ENCODE measurements around the gene FLT1.

Gene FLT1

DNA sequence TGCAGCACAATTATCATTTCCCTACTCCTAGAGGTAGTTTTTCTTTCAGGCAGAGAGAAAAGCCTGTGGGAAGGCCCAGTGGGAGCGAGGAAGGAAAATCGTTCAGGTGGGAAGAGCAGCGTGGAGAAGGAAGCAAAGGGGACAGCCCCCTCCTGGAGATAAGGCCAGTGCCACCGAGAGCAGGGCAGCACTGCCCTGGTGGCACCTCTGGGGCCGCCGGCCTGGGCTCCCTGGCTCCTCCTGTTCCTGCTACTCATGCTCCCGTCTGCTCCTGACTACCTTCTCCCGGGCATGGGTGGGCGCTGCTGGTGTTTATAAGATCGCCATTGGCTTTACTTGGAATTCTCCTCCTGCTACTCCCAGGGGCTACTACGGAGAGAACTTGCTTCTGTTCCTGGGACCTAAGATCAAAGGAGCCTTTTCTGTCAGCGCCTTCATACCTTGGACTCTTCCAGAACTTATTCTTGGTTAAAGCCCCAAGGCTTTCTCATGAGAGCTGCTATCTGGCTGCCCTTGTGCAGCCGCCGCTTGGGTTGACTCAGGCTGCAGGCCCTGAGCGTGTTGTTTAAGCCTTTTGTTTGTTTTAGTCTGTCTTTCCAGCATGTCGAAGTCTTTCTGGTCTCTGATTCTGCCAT lies 3.7 kb upstream of the FLT1 start:
- TF ChIP-seq, protein P1, sequence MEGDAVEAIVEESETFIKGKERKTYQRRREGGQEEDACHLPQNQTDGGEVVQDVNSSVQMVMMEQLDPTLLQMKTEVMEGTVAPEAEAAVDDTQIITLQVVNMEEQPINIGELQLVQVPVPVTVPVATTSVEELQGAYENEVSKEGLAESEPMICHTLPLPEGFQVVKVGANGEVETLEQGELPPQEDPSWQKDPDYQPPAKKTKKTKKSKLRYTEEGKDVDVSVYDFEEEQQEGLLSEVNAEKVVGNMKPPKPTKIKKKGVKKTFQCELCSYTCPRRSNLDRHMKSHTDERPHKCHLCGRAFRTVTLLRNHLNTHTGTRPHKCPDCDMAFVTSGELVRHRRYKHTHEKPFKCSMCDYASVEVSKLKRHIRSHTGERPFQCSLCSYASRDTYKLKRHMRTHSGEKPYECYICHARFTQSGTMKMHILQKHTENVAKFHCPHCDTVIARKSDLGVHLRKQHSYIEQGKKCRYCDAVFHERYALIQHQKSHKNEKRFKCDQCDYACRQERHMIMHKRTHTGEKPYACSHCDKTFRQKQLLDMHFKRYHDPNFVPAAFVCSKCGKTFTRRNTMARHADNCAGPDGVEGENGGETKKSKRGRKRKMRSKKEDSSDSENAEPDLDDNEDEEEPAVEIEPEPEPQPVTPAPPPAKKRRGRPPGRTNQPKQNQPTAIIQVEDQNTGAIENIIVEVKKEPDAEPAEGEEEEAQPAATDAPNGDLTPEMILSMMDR (IDR thresholded peaks at IDR 0.05; ENCODE audit: control insufficient read depth, extremely low read depth, insufficient read depth) = no peak
- no peak for DNase-seq (ENCODE audit: low read depth)
- H3K4me3 ChIP-seq (ENCODE audit: low read depth, low read length) = no peak overlapping the region

DNA sequence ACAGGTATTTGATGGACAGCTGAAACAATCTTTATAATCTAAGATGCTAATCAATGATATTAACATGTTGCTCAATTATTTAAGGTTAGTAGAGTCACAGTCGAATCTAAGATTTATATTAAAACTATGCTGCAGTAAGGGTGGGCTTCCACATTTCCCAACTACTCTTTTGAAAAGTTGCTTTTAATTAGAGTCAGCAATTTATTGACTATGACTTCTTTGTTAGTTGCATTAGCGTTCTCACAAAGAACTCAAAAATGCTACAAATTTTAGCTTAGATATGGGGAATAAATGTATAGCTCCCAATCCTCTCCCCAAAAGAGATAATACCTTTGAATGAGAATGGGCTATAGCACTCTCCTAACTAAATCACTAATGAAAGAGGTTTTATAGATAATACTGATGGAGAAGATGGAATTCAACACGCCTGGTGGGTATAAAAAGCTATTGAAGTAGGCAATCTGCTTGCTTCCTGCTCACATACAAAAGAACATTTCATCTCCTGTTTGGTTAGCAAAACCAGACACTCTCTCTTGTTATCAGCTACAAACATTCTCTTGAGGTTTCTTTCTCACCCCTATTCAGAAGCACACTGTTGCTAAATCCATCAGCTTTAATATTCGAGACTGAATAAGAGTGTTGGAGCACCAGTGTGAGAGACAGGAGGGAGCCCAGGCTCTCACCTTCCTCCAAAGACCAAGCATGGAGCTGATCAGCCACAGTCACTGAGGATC lies 2.4 kb upstream of the FLT1 start:
- H3K4me3 ChIP-seq (ENCODE audit: low read depth, low read length) = no peak overlapping the region
- TF ChIP-seq, protein P1 (IDR thresholded peaks at IDR 0.05; ENCODE audit: control insufficient read depth, extremely low read depth, insufficient read depth) = no peak
- DNase-seq (ENCODE audit: low read depth) = no peak

DNA sequence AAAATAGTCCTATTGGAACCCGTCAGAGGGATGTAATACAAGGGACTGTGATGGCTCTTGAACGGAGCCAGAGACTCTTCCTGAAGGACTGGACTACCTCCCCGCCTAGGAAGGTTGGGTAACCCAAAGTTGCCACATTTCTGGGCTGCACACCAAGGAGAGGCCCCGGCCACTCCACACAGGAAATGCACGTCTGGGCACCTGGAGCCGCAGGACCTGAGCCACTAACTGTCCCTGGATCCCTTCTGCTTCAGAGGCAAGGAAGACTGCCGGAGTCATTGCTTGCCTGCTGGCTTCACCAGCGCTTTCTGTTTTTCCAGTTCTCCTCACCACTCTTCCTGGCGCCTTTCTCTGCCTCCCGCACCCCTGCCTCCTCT lies 1.2 kb upstream of the FLT1 start:
- no peak for DNase-seq (ENCODE audit: low read depth)
- TF ChIP-seq, protein P1 (IDR thresholded peaks at IDR 0.05; ENCODE audit: control insufficient read depth, extremely low read depth, insufficient read depth) = no peak
- no peak overlapping the region for H3K4me3 ChIP-seq (ENCODE audit: low read depth, low read length)

DNA sequence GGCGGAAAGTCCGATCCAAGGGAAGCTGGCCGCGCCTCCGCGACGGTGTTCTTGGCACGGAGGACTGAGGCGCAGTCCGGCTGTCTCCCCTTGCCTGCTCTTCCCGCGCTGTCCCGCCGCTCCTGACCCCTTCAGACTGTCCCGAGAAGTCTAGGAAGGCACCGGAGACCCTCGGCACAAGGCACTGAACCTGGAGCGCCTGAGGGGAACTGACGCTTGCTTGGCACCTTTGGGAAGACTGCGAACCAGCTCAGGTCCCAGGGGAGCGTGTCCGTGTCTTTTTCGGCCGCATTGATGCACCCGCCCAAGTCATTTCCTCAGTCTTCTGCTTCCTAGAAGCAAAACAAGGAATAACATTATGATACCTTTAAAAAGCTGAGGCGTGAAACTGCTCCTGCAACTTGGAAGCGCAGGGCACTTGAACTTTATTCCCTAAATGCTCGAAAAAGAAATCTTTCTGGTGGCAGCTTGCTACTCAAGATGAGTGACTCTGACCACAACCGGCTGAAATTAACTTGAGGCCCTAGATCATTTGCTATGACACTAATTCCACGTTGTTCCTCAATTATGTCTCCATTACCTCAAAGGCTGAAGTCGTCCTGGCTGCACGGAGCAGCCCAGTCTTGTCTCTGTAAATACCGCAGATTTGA lies 735 bp upstream of the FLT1 start:
- TF ChIP-seq, protein P1 (IDR thresholded peaks at IDR 0.05; ENCODE audit: control insufficient read depth, extremely low read depth, insufficient read depth) = no peak
- DNase-seq (ENCODE audit: low read depth) = no peak
- no peak overlapping the region for H3K4me3 ChIP-seq (ENCODE audit: low read depth, low read length)

DNA sequence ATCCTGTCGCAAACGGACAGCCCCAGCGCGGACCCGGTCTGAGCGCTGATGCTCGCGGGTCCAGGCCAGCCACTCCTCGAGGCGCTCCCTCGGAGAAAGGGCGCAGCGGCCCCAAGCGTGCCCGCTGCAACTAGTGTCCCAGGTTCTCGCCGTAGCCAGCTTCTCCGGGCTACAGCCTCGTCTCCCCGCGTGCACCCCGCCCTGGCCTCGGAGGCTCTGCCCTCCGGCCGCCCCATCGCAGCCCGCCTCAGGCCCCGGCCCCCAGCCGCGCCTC lies 487 bp downstream of the FLT1 start:
- no peak overlapping the region for H3K4me3 ChIP-seq (ENCODE audit: low read depth, low read length)
- TF ChIP-seq, protein P1 (IDR thresholded peaks at IDR 0.05; ENCODE audit: control insufficient read depth, extremely low read depth, insufficient read depth) = no peak
- no peak for DNase-seq (ENCODE audit: low read depth)

DNA sequence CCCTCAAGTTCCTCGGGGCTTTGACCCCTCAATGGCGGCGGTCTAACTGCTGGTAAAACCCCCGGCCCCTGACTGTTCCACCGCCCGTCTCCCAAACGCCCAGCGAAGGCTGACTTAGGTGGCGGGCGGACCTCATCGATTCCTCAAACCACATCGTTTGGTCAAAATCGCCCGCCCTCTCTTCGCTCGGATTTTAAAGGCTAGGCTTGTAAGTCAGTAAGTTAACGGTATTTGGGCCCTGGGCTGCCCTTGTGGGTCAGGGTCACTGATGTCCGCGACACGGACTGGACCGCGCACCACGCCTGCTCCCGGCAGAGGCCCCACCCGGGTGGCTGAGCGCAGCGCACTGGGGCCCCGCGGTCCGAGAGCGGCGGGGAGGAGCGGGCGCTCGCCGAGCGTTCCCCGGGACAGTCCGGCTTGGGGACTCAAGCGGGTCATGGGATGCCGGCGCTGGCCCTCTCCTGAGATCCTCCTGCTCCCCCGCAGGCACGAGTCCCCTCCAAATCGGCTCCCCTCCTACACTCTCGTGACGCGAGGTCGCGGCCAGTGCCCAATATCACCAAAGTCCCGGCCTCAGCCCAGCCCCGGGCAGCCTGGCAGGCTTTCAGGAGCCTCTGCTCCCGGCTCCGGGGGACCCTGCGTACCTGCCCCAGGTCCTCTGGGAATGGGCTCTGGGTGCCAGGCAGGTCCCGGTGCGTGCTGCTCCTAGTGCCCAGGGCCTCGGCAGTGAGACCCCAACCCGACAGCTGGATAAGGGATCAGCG lies 1.0 kb downstream of the FLT1 start:
- TF ChIP-seq, protein P1 (IDR thresholded peaks at IDR 0.05; ENCODE audit: control insufficient read depth, extremely low read depth, insufficient read depth) = no peak
- no peak for DNase-seq (ENCODE audit: low read depth)
- H3K4me3 ChIP-seq (ENCODE audit: low read depth, low read length) = no peak overlapping the region
